Right lobe of liver (tissue), 4 donors: ENCODE data around the gene GKN1.

ENCODE experiments used
- POLR2A ChIP-seq: fragments of 450-650 bp; IDR thresholded peaks from one replicate; pipeline ENCODE4 v1.6.1; 2017; ENCODE audit warnings: antibody characterized with exemption, mild to moderate bottlenecking
- TF ChIP-seq, protein P1 (sequence below), 4 donors: fragments of 200-600 bp in 3 of 4; fragments of 450-650 bp in 1 of 4; IDR thresholded peaks; one replicate each; pipeline versions ENCODE4 v1.5.1 to v1.8.0; 2016 to 2022; ENCODE audit warnings: antibody characterized with exemption in 4 of 4, mild to moderate bottlenecking in 2 of 4
- donor health status: DM: no; HTN: no; CAD: no.
- donor health status: DM: no; HTN: no; CAD: no.
- donor health status: DM: no; HTN: yes; CAD: no.

DNA sequence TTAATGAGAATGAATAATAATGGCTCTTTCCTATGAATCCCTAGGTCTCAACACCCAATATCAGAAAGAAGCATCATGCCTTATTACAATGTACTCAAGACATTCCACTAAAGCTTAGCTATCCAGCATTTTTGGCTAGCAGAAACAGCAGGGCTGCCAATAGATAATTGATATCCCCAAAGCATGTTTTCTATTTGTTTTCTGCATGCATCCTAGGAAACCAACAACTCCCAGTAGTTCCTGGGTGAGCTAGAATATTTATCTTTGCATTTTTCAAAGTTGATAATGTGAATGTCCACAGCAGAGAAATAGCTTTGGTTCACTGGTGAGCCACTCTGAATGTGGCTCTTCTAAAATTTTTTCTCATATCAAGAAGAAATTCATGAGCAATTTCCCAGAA lies 32.7 kb downstream of the GKN1 start:
- TF ChIP-seq, protein P1, sequence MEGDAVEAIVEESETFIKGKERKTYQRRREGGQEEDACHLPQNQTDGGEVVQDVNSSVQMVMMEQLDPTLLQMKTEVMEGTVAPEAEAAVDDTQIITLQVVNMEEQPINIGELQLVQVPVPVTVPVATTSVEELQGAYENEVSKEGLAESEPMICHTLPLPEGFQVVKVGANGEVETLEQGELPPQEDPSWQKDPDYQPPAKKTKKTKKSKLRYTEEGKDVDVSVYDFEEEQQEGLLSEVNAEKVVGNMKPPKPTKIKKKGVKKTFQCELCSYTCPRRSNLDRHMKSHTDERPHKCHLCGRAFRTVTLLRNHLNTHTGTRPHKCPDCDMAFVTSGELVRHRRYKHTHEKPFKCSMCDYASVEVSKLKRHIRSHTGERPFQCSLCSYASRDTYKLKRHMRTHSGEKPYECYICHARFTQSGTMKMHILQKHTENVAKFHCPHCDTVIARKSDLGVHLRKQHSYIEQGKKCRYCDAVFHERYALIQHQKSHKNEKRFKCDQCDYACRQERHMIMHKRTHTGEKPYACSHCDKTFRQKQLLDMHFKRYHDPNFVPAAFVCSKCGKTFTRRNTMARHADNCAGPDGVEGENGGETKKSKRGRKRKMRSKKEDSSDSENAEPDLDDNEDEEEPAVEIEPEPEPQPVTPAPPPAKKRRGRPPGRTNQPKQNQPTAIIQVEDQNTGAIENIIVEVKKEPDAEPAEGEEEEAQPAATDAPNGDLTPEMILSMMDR (IDR thresholded peaks at IDR 0.05) = no peak
- no peak for TF ChIP-seq POLR2A
